Ecto neural progenitor cell (in vitro differentiated cells): ENCODE measurements around the gene KCNMA1.
A peak's percentile ranks its signal among the peaks of the same experiment; 100 is the strongest.

Experiments
- DNase-seq: peaks from one replicate; pipeline ENCODE4 v3.0.0-alpha.2; 2018; ENCODE audit warnings: low spot score

The KCNMA1 gene

DNA sequence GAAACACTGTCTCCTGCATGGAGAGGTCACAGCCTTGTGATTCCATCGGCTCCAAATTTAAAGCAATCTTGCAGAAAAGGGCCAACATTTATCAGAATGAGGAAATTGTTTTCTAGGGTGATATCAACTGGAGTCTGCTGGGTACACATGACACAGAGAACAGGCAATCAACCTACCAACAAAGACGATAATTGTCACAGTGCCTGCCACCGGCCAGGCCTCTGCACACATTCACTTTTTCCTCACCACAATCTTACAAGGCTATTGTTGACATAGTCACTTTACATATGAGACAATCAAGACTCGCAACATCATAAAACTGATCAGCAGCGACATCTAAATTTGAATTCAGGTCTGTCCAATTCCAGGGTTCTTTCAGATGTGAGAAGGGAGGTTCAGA, 189.4 kb downstream of the KCNMA1 start:
- no peak for DNase-seq

DNA sequence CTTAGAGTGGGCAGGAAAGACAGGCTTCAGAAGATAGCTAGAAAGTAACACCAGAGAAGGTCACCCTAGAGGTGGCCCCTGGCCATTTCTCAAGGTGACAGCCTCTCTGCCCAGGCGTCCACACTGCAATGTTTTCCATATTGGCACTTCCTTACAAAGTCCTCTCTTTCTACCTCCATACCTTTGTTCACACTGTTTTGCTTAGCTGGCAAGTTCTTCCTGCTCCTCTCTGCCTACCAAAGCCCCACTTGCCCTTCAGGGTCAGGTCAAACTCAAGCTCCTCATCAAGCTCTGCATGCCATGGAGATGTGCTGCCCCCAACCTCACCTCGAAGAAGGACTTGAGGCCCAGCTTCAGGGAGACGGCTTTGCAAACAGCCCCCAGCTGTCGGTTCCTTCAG, 190.9 kb downstream of the KCNMA1 start:
- no peak for DNase-seq

DNA sequence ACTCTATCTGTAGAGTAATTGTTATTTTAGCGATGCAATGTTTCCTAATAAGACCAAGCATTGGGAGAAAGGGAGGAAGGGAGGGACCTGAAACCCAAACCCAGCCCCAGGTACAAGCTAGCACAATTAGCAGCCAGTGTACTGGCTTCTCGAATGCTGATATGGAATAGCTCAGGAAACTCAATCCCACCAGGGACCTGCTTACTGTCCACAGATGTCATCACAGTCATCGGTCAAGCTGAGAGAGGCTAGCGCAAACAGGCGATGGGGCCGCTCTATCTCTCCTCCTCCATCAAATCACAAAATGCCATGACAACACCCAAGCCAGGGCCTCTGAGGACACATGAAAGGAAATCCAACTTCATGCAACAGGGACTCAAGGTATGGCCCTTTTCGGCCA, 192.1 kb downstream of the KCNMA1 start:
- DNase-seq: no peak

DNA sequence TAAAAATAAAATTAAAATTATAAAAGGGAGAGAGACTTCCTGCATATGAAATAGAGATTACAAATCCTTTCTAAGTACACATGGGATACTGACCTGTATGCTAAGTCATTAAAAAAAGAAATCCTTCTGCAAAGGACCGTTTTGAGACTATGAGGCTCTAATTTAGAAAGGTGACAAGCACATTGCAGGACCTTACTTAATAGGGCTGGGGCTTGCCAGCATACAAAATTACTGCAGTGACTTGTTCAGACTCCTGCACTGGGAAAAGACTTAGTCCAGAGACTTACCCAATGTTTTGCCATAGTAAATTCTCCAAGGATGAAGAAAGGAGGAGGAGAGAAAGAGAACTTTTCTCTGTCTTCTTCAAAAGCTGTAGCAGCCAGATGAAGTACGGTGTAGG, 193.6 kb downstream of the KCNMA1 start:
- DNase-seq: no peak

DNA sequence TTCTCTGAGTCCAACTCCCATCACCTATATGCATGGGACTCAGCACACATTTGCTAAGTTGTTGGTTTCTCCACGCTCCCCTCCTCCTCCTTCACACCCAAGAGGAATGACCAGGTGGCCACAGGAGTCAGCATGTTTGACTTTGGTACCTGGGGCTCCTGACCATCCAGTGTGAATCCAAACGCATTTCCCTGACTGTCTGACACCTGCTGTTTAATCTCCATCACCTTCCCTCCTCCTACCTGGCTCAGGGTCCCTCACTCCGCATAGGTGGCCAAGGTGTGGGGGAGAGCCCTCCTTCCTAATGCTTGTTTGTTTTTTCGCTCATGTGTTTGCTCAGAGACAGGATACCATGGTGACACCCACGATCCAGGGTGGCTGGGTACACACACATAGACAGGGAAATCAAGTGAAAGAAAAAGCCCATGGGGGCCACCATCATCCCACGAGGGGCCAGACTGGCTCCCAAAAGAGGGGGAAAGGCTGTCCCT, 194.9 kb downstream of the KCNMA1 start:
- no peak for DNase-seq

DNA sequence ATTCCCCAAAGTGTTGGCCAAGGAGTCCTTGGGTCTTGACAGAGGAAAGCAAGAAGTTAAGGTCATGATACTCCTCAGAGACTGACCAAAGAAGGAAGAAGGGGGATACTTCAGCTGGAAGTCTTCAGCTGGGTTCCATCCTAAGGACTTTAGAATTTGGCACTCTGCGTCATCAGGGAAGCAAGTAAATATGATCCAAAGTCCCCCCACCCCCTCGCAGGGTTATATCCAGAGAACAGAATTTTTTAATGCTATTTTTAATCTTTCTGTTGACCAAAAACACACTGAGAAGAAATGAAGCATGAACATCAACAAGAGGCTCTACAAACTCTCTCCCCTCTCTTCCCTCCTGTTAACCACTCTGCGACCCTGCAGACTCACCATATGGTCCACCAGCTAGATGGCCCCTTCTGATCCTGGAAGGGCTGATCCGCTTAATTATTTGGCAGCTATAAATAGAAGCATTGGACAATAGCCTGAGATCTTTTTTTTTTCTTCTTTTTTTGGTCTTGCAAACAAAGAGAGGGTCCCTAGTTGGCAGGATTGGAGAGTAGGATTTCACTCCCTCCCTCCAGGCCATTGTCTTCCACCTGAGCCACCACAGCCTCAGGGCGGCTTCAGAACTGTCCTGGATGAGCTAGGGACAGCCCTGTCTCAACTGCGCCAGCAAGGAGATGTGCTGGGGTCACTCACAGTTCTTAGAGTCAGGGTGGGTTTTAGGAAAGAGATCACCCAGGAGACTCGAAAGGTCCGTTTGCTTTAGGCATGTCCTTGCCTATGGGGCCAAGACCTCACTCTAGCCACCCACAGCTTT, 196.0 kb downstream of the KCNMA1 start:
- DNase-seq: no peak

DNA sequence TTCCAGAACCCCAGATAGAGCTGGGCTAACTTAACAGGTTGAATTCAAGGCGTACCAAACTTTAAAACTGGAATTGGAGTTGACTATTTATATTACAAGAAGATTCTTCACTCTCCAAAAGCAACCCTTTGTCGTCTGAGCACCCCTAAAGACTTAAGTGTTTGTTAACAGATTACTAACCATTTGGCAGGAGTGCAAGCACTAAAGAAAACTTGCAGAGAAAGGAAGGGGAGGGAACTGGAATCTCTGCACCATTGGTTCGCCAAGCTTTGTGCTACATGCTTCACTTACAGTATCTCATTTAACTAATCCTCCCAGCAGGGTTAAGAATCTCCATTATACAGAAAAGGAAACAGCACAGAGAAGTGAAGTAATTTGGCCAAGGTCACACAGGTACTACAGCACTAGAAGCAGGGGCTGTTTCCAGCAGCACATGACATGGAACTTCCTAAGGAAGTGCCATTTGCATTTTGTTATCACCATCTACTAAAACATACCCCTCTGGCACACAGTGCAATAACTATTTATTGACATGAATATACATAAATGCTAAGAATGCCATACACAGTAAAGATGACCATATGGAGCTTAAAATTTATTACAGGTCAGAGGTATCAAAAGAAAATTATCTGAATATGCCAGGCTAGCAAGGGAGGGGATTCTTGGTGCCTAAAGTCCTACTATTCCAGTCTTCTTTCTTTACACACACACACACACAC, 201.2 kb downstream of the KCNMA1 start:
- DNase-seq: no peak

DNA sequence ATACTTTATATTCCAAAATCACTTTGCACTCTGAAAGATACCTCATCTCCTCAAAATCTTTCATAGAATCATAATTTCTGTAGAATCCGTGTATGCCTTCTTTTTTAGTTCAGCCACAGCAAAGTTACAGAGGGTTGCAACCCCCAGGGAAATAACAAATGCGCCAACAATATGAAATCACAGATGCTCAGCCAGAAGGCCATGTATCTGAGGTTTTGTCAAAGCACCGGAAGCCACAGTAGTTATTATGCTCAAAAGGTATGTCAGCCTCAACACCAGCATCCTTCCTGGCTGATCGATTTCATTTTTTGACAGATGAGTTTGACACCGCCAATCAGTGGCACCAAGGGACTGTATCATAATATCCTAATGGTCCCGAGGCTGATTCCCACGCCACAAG, 204.1 kb downstream of the KCNMA1 start:
- no peak for DNase-seq

DNA sequence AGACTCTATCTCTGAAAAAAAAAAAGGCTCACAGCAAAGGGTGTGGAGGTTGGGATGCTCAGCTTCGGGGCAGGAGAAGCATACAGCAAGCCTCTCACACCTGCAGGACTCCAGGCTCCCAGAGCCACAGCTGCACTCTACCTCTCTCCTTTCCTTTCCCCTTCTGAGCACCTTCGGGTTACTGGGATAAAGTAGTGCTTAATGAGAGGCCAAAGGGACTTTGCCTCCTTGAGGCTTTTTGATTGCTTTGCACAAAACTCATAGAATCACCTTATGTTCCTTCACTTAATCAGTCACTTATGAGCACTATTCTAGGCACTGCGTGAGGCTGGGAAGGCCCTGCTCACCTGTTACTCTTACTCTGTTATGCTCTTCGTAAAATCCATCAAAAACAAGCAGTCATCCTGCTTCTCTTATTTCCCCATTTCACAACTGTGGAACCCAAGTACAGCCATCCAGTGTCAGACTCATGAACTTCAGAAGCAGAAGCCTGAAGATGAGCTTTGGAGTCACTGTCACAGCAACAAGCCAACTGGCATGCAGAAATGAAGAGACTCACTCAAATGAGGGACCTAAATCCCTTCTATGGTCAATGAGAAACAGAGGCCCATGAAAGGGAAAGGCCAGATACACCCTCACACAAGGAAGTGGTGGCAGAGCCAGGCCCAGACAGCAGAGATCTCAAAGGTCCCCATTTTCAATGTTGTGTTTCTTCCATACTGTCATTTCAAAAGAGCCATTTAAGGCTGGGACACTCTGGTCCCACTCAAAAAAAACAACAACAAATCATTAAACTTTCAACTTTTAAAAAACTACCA, 205.4 kb downstream of the KCNMA1 start:
- no peak for DNase-seq

DNA sequence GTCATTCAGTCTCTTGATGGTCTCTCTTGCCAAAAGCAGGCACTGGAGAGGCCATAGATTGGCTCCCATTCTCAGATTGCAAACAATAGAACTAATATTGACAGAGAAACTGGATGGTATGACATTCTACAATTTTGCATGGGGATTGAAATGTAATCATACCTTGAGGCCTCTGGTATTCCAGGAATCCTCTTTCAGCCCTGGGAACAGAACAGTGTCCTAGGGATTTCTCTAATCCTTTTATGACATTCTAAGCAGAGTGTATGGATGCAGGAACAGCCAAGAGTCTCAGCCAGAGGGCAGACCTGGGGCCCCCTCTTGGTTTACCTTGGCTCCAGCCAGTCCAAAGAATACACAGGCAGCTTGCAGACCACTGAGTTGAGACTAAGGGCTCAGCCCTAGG, 206.4 kb downstream of the KCNMA1 start:
- DNase-seq: no peak

DNA sequence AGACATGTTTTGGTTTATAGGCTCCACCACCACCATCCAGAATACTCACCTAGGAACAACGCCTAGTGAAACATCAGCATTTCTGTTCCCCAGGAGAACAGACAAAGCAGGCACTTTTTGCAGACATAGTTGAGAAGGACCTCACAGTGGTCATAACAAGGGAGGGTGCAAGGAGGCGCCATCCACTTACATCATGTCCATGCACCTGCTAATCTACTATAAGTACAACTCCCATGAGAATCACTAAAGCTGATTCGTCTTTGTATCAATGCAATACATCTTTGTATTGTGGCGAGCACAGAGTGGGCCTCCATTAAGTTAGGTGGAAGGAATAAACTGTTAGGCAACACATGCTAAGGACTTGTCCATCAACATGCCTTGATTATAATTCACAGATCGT, 207.1 kb downstream of the KCNMA1 start:
- DNase-seq: no peak

DNA sequence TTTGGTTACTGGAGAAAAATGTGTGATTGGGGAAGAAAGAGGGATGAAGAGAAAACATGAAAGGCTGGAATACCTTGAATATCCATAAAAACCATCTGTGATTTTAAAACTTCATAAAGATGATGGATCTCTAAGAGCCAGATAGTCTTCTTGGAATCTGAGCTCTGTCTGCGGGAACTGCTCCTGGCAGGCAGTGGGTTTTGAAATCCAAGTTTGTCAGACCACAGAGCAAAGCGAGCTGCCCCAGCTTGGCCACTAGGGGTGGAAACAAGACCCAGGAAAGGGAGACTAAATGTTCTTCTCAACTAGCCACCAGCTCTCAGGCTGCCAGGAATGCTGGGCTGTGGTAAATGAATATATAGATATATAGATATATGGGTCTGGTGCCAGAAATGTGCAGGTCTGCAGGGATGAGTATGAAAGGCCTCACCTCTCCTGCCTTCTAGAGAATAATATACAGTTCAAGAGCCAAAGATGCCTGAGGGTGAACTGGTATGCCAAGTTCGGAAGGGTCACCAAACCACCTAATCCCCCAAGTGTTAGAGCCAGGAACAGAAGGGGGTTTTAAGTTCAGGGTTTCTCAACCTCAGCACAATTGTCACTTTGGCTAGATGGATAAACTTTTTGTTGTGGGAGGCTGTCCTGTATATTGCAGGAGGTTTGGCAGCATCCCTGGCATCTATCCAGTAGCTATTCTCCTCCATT, 208.8 kb downstream of the KCNMA1 start:
- DNase-seq: peak; percentile 64

DNA sequence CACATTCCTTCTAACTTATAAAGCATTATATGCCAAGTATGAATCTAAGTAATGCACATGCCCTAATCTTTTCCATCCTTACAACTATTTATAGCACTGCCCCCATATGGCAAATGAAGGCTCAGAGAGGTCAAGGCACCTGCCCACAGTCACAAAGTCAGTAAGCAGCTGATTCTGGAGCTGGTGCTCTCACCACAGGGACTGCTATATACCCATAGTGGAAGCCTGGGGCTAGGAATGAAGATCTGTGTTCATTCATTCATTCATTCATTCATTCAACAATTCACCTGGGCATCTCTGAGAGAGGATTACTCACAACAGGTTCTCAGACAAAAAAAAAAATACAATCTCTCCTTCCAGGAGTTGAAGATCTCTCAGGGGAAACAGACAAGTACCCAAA, 213.4 kb downstream of the KCNMA1 start:
- no peak for DNase-seq

DNA sequence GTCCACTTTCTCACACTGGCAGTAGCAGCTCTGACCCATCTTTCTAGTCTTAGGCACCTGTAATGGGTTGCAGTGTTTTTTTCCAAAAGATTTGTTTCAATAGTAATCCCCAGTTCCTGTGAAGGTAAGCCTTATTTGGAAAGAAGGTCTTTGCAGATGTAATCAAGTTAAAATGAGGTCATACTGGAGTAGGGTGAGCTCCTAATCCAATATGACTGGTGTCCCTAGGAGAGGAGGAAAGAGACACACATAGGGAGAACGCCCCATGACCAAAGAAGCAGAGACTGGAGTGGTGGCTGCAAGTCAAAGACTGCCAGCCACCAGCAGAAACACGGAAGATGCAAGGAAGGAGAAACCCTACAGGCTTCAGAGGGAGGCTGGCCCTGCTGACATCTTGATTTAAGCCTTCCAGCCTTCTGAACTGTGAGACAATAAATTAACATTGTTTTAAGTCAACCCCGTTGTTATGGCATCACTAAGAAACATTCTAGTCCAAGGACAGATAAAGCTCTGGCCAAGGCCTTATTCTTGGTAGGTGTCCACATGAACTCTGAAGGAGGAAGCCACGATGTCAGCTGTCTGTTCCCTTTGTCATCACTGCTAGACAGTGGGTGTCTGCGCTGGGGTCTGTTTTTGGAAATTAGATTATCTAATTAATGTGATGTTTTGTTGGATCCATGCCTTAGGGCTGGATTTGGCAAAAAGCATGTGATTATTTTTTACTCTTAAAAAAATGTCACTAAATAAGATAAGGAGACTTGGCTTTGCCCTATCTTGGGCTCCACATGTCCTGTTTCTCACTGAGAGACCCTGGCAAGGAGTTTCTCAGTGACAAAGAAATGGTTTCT, 214.9 kb downstream of the KCNMA1 start:
- no peak for DNase-seq

DNA sequence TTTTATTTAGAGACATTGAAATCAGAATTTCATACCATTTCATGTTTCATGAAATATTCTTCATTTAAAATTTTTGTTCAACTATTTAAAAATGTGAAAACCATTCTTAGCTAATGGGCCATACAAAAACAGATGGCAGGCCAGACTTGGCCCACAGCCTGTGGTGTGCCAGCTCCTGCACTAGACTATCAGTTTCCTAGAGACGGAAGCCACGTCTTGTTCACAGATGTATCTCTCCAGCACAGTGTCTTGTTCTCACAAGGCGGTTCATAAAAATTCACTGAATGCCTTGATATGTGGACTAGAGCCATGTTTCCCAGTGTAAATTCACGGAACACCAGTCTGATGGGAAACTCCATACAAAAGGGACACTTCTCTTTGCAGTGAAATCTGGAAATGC, 216.0 kb downstream of the KCNMA1 start:
- no peak for DNase-seq

DNA sequence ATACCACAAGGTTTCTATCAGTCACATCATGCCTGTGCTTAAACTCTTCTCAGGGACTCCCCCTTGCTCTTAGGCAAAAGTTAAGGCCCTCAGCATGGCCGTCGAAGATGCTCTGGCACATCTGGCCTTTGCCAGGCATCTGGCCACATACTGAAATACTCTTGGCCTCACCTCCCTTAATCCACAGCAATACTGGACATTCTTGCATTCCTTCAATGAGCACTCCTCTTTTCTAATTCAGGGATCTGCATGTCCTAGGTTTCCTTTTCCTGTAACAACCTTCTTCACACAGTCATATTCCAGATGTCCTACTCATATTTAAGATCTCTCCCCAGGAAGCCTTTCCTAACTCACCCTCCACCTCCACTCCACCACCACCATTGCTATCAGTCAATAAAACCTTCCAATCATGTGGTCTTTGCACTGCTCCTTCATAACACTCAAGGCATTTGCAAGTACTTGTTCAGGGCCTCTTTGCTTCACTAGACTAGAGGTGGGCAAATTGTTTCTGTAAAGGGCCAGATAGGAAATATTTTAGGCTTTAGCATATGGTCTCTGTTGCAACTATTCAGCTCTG, 216.6 kb downstream of the KCNMA1 start:
- no peak for DNase-seq

DNA sequence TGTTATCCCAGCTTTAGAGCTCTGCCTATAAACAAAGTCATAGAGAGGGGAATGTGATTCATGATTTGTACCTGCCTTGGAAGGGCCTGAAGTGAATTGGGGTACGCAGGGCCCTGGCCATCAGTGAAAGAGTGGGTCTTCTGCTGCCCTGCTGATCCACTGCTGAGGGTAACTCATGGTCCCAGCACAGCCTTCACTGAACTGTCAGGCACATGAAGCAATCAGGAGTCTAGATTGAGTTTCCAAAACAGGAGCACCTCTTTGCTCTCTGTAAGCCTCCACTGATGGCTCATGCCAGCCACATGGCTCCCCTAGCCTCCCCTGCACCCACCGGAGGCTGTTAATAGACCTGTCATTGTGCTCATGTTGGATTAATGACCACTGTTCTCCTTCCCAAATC, 217.6 kb downstream of the KCNMA1 start:
- DNase-seq: no peak

DNA sequence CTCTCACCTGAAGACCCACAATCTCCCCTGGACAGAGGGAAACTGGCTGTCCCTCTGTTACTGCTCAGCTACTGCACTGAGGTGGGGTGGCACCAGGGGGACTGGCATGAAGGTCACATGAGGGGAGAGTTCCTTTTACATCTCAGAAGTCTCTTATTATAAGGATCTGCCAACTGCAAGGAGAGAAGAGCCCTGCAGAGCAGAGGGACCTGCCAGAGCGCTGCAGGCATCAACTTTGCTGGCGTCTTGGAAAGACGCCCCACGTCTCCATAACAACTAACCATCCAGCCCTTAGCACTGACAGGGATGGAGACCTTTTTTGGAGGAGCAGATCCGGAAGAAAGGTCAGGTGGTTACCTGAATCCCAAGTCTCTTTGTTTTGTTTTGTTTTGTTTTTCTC, 218.6 kb downstream of the KCNMA1 start:
- DNase-seq: no peak

DNA sequence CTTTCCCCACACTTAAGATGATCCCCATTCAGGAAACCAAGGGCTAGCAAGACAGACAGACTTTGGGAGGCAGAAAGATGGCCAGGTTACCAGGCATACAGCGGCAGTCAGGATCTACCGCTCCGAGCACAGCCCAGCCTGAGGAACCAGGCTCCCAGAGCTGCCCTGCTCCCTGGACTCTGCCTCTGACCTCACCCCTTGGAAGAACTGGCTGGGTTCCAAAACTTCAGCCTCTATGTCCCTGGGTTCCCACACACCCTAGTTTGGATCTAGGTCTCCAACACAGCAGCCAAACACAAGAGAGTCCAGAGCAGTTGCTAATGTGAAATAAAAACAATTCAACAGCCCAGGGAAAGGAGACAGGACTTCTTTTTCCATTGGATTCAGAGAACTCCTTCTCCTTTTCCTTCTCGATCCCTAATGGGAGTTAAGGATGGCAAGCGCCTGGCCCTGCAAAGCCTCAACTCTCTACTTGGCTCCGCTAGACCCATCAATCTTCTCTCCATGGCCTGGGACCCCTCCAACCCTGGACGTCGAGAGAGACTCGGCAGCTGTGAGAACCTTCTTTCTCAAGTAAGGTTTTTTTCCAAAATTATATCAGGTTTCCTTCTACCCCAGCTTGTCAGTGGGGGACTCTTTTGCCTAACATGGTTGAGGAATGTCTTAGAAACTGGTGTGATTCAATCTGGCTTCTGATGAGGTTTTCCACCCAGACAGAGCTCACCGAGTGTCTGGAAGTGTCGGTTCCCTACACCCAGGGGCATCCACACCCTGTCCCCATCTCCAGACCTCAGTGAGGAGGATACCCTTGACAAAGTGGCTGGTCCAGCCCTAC, 219.6 kb downstream of the KCNMA1 start:
- no peak for DNase-seq

DNA sequence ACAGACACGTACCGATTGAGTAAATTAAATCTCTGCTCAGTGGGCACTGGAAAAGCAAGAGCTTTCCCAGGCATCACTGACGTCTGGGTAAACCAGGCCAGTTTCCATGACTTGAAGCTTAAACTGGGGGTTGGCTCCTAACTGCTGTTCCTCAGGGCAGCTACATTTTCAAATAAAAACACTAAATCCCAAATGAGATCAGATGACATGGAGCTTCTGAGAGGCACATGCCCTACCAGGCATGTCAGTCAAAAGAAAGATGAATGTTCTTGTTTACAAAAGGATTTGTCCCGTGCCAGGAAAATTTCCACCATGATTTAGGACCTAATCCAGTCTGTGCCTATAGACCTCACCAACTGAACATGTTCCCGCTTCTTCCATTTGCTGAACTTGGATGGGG, 220.2 kb downstream of the KCNMA1 start:
- no peak for DNase-seq
